WERI-Rb-1 (cell line): ENCODE data around the gene MT1G.

Experiments used
- DNase-seq: peaks from one replicate; pipeline ENCODE4 v3.0.0-alpha.2; 2020
- H3K27ac ChIP-seq: fragments of 250-450 bp; sonication (Bioruptor Pico); 2 replicates; pipeline ENCODE4 v1.5.1; 2020; ENCODE audit warnings: mild to moderate bottlenecking, moderate library complexity
- H3K27me3 ChIP-seq: fragments of 250-450 bp; sonication (Bioruptor Pico); 2 replicates; pipeline ENCODE4 v1.5.1; 2021; ENCODE audit warnings: mild to moderate bottlenecking, low read depth, moderate library complexity; ENCODE audit not compliant: insufficient read depth, severe bottlenecking
- H3K36me3 ChIP-seq: fragments of 250-450 bp; sonication (Bioruptor Pico); 2 replicates; pipeline ENCODE4 v1.5.1; 2020; ENCODE audit warnings: mild to moderate bottlenecking, moderate library complexity
- H3K4me3 ChIP-seq: 2 replicates; pipeline ENCODE4 v1.5.1; 2011; ENCODE audit warnings: low read depth, mild to moderate bottlenecking, control low read depth, low read length
- H3K9me3 ChIP-seq: fragments of 250-450 bp; sonication (Bioruptor Pico); 2 replicates; pipeline ENCODE4 v1.5.1; 2021; ENCODE audit warnings: mild to moderate bottlenecking, moderate library complexity; ENCODE audit not compliant: severe bottlenecking
- TF ChIP-seq, protein P1 (sequence below): IDR thresholded peaks from 2 replicates; pipeline ENCODE4 v1.5.1; 2011; ENCODE audit warnings: low read depth, mild to moderate bottlenecking, control low read depth, inconsistent platforms, low read length

Gene MT1G

DNA sequence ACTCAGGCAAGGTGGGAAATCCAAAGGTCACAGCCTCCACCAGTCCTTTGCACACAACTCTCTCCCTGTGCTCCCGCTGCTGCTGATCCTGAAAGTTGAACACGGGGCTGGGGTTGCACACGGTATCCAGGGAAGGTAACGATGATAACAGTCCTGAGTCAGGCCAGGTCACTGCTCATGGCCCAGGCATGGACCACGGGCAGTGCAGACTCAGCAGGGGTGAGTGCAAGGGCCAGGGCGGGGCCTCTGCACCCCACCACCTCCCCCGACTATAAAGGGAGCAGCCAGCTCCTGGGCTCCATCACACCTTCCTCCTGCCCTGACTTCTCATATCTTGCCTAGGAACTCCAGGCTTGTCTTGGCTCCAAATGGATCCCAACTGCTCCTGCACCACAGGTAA lies 16.3 kb downstream of the MT1G start, which contains the start of gene MT1B:
Gene MT1B (plus strand): TSS at position 301 of the 400 bp plus-strand sequence. CDS start 68 bp downstream, at position 369.
- H3K27me3 ChIP-seq, result no peaks in the 10 kb centered on the region
- TF ChIP-seq, protein P1, sequence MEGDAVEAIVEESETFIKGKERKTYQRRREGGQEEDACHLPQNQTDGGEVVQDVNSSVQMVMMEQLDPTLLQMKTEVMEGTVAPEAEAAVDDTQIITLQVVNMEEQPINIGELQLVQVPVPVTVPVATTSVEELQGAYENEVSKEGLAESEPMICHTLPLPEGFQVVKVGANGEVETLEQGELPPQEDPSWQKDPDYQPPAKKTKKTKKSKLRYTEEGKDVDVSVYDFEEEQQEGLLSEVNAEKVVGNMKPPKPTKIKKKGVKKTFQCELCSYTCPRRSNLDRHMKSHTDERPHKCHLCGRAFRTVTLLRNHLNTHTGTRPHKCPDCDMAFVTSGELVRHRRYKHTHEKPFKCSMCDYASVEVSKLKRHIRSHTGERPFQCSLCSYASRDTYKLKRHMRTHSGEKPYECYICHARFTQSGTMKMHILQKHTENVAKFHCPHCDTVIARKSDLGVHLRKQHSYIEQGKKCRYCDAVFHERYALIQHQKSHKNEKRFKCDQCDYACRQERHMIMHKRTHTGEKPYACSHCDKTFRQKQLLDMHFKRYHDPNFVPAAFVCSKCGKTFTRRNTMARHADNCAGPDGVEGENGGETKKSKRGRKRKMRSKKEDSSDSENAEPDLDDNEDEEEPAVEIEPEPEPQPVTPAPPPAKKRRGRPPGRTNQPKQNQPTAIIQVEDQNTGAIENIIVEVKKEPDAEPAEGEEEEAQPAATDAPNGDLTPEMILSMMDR, result no peak
- no peaks in the 10 kb centered on the region for H3K9me3 ChIP-seq
- no peak within 1 kb of the TSS for H3K27ac ChIP-seq
- H3K36me3 ChIP-seq, result no peaks in the 10 kb centered on the region
- DNase-seq, result no peak
- no peak within 1 kb of the TSS for H3K4me3 ChIP-seq

GRCh38 chr16:56649820-56650219 lies 18.0 kb downstream of the MT1G start:
- TF ChIP-seq, protein P1, result no peak
- H3K9me3 ChIP-seq, result no peaks in the 10 kb centered on the region
- H3K27ac ChIP-seq, result no peak overlapping the region
- H3K36me3 ChIP-seq, result no peaks in the 10 kb centered on the region
- H3K4me3 ChIP-seq, result no peak overlapping the region
- no peak for DNase-seq
- no peaks in the 10 kb centered on the region for H3K27me3 ChIP-seq

DNA sequence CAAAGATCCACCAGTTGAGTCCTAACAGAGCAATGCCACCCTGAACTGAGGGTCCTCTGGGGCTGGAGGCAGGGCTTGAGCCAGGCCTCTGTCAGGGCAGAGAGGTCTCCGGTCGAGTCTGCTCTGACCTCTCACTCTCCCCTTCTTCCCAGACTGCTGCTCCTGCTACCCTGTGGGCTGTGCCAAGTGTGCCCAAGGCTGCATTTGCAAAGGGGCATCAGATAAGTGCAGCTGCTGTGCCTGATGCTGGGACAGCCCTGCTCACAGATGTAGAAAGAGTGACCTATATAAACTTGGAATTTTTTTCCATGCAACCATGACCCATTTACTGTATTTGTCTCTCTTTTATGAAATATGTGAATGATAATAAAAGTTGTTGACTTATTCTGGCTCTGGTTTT lies 18.6 kb downstream of the MT1G start:
- Histone ChIP-seq H3K9me3 (no peaks in the 10 kb centered on the region), H3K27me3 (no peaks in the 10 kb centered on the region), H3K27ac (no peak overlapping the region), H3K4me3 (no peak overlapping the region), H3K36me3 (no peaks in the 10 kb centered on the region)
- no peak for DNase-seq
- TF ChIP-seq, protein P1, result no peak

GRCh38 chr16:56647641-56648431 lies 20.0 kb downstream of the MT1G start:
- H3K9me3 ChIP-seq, result no peaks in the 10 kb centered on the region
- TF ChIP-seq, protein P1, result no peak
- DNase-seq, result no peak
- no peaks in the 10 kb centered on the region for H3K36me3 ChIP-seq
- no peak overlapping the region for H3K27ac ChIP-seq
- H3K27me3 ChIP-seq, result no peaks in the 10 kb centered on the region
- H3K4me3 ChIP-seq, result no peak overlapping the region

DNA sequence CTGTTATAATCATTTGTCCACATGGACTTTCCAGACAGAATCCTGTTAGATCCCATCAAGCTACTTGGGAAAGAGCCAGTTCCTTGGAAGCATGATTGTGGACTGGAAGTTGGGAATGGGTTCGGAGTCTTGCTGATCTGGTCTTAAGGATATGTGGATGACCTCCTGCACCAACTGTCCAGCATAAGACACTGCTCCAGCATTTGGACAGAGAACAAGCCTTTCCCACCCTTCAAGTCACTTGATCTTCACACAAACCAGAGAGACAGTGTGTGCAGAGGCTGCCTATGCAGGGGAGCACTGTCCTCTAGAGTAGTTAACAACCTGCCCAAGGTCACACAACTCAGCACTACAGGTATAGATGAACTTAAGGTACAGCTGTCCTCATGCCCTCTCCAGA lies 22.0 kb downstream of the MT1G start:
- Histone ChIP-seq H3K9me3 (no peaks in the 10 kb centered on the region), H3K36me3 (no peaks in the 10 kb centered on the region), H3K4me3 (no peak overlapping the region), H3K27ac (no peak overlapping the region), H3K27me3 (no peaks in the 10 kb centered on the region)
- no peak for DNase-seq
- TF ChIP-seq, protein P1, result no peak

DNA sequence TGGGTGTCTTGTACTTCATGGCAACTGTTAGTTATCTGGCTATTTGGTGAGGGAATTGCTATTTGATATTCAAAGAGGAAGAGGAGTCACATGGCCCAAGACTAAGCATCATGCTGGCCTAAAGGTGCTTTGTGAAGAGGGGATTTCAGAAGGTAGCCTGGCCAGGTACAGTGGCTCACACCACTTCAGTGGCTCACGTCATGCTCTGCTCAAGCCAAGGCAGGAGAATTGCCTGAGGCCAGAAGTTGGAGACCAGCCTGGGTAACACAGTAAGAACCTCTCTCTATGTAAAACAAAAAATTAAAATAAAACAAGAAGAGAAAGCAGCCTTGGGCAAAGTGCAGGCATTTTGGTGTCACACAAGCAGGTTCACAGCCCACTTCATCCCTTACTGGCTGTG lies 22.6 kb downstream of the MT1G start:
- Histone ChIP-seq H3K4me3 (no peak overlapping the region), H3K27me3 (no peaks in the 10 kb centered on the region), H3K9me3 (no peaks in the 10 kb centered on the region), H3K36me3 (no peaks in the 10 kb centered on the region), H3K27ac (no peak overlapping the region)
- TF ChIP-seq, protein P1, result no peak
- DNase-seq, result no peak
